Ishikawa (cell line): ENCODE data around the gene TXN.
A peak's percentile ranks its signal among the peaks of the same experiment; 100 is the strongest.

Experiments used
- CEBPB ChIP-seq: IDR thresholded peaks from 2 replicates; pipeline ENCODE4 v1.6.1; 2012
- CREB1 ChIP-seq: IDR thresholded peaks from 2 replicates; pipeline ENCODE4 v1.6.1; 2012; ENCODE audit warnings: low read depth
- EGR1 ChIP-seq: IDR thresholded peaks from 2 replicates; pipeline ENCODE4 v1.6.1; 2012
- EP300 ChIP-seq: IDR thresholded peaks from 2 replicates; pipeline ENCODE4 v1.6.1; 2012; ENCODE audit warnings: borderline replicate concordance
- FOXM1 ChIP-seq: IDR thresholded peaks from 2 replicates; pipeline ENCODE4 v1.6.1; 2012; ENCODE audit warnings: low read depth, borderline replicate concordance
- NFIC ChIP-seq: IDR thresholded peaks from 2 replicates; pipeline ENCODE4 v1.6.1; 2012
- RAD21 ChIP-seq: IDR thresholded peaks from 2 replicates; pipeline ENCODE4 v1.6.1; 2012; ENCODE audit warnings: low read depth
- TAF1 ChIP-seq: IDR thresholded peaks from 2 replicates; pipeline ENCODE4 v1.6.1; 2012; ENCODE audit warnings: low read depth, mild to moderate bottlenecking
- TCF12 ChIP-seq: IDR thresholded peaks from 2 replicates; pipeline ENCODE4 v1.6.1; 2012; ENCODE audit warnings: low read depth
- TEAD4 ChIP-seq: IDR thresholded peaks from 2 replicates; pipeline ENCODE4 v1.6.1; 2012
- YY1 ChIP-seq: IDR thresholded peaks from 2 replicates; pipeline ENCODE4 v1.6.1; 2012; ENCODE audit warnings: low read depth
- ZBTB7A ChIP-seq: IDR thresholded peaks from 2 replicates; pipeline ENCODE4 v1.6.1; 2012; ENCODE audit warnings: low read depth
- TF ChIP-seq, protein P1 (sequence below): IDR thresholded peaks from 2 replicates; pipeline ENCODE4 v1.6.1; 2012
- TF ChIP-seq, protein P2 (sequence below): IDR thresholded peaks from 2 replicates; pipeline ENCODE4 v1.6.1; 2012
- TF ChIP-seq, protein P3 (sequence below): IDR thresholded peaks from 2 replicates; pipeline ENCODE4 v1.6.1; 2012; ENCODE audit warnings: low read depth, mild to moderate bottlenecking

Gene TXN

GRCh38 chr9:110207071-110207641 is 49.2 kb downstream of the TXN start:
- TF ChIP-seq, protein P1, sequence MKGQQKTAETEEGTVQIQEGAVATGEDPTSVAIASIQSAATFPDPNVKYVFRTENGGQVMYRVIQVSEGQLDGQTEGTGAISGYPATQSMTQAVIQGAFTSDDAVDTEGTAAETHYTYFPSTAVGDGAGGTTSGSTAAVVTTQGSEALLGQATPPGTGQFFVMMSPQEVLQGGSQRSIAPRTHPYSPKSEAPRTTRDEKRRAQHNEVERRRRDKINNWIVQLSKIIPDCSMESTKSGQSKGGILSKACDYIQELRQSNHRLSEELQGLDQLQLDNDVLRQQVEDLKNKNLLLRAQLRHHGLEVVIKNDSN: no peak
- TF ChIP-seq YY1 (0 out of 2 replicates have a peak, but pooled peaks have one; percentile 9), ZBTB7A (no peak), EGR1 (no peak), FOXM1 (no peak), NFIC (peak; percentile 51; the same call in 1 of the 2 replicates), EP300 (0 out of 2 replicates have a peak, but pooled peaks have one; percentile 4), CEBPB (no peak)
- TF ChIP-seq, protein P2, sequence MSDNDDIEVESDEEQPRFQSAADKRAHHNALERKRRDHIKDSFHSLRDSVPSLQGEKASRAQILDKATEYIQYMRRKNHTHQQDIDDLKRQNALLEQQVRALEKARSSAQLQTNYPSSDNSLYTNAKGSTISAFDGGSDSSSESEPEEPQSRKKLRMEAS: no peak

- TF ChIP-seq CREB1: no peak
- TF ChIP-seq RAD21: no peak
- TF ChIP-seq, protein P2: no peak
- TF ChIP-seq CEBPB: no peak
- no peak for TF ChIP-seq EP300
- no peak for TF ChIP-seq ZBTB7A
- no peak for TF ChIP-seq NFIC
- TF ChIP-seq YY1: no peak
- no peak for TF ChIP-seq TAF1
- no peak for TF ChIP-seq FOXM1
- TF ChIP-seq, protein P1: no peak
- TF ChIP-seq, protein P3, sequence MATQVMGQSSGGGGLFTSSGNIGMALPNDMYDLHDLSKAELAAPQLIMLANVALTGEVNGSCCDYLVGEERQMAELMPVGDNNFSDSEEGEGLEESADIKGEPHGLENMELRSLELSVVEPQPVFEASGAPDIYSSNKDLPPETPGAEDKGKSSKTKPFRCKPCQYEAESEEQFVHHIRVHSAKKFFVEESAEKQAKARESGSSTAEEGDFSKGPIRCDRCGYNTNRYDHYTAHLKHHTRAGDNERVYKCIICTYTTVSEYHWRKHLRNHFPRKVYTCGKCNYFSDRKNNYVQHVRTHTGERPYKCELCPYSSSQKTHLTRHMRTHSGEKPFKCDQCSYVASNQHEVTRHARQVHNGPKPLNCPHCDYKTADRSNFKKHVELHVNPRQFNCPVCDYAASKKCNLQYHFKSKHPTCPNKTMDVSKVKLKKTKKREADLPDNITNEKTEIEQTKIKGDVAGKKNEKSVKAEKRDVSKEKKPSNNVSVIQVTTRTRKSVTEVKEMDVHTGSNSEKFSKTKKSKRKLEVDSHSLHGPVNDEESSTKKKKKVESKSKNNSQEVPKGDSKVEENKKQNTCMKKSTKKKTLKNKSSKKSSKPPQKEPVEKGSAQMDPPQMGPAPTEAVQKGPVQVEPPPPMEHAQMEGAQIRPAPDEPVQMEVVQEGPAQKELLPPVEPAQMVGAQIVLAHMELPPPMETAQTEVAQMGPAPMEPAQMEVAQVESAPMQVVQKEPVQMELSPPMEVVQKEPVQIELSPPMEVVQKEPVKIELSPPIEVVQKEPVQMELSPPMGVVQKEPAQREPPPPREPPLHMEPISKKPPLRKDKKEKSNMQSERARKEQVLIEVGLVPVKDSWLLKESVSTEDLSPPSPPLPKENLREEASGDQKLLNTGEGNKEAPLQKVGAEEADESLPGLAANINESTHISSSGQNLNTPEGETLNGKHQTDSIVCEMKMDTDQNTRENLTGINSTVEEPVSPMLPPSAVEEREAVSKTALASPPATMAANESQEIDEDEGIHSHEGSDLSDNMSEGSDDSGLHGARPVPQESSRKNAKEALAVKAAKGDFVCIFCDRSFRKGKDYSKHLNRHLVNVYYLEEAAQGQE: no peak
- TF ChIP-seq EGR1: no peak
- no peak for TF ChIP-seq TEAD4
- TF ChIP-seq TCF12: no peak
Observed at GRCh38 chr9:110206389-110206788, 49.9 kb downstream of the TXN start.

DNA sequence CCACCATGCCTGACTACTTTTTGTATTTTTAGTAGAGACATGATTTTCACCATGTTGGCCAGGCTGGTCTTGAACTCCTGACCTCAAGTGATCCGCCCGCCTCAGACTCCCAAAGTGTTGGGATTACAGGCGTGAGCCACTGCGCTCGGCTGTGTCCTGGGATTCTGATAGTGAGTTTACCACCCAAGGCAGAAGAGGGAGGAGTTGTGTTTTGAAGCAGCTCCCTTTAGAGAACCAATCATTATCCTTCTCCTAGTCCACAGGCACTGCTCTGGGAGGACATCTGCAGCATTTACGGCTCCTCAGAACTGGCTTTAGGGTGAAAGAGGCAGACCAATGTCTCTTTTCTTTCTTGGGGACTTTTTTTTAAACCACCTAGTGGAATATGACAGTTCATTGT is 54.1 kb downstream of the TXN start:
- no peak for TF ChIP-seq CREB1
- no peak for TF ChIP-seq EGR1
- TF ChIP-seq FOXM1: no peak
- TF ChIP-seq, protein P3: no peak
- TF ChIP-seq CEBPB: no peak
- no peak for TF ChIP-seq RAD21
- no peak for TF ChIP-seq TEAD4
- no peak for TF ChIP-seq ZBTB7A
- TF ChIP-seq, protein P2: no peak
- no peak for TF ChIP-seq TCF12

GRCh38 chr9:110199643-110200042 is 56.7 kb downstream of the TXN start:
- TF ChIP-seq EP300 (no peak), EGR1 (no peak), CEBPB (no peak), CREB1 (no peak), FOXM1 (no peak), ZBTB7A (no peak)
- TF ChIP-seq, protein P2: no peak
- TF ChIP-seq, protein P1: no peak

DNA sequence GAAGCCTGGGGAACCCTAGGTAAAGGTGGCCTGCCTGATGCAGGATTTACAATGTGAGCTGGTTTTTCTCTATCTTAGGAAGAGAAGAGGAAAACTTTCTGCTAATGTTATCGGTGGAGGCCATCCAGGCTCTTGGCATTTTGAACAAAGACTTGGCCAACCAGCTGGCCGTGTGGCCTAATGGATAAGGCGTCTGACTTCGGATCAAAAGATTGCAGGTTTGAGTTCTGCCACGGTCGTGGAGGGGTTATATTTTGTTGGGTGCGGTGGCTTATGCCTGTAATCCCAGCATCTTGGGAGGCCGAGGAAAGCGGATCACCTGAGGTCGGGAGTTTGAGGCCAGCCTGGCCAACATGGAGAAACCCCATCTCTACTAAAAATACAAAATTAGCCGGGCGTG is 58.0 kb downstream of the TXN start:
- no peak for TF ChIP-seq FOXM1
- TF ChIP-seq, protein P1: no peak
- TF ChIP-seq RAD21: no peak
